Astrocyte (in vitro differentiated cells and primary cell): ENCODE data around the gene KDM6B. TPM values are rescaled to one million over a fixed set of nuclear protein-coding genes. Genes with fewer than 3 reads are reported as not detected.

ENCODE experiments used
- DNase-seq: peaks from one replicate; pipeline ENCODE4 v3.0.0-alpha.2; 2010; ENCODE audit warnings: low read depth
- FAIRE-seq: peaks from 2 replicates; lab custom pipeline; 2011; peaks lifted over from hg19 to GRCh38; lab: Jason Lieb, UNC
- H2AFZ ChIP-seq: 2 replicates; pipeline ENCODE4 v1.6.0; 2012; ENCODE audit warnings: low read depth, low read length, inconsistent platforms
- H3K27ac ChIP-seq: 2 replicates; pipeline ENCODE4 v1.5.1; 2011; ENCODE audit warnings: low read depth, low read length, inconsistent platforms
- H3K27me3 ChIP-seq: 2 replicates; pipeline ENCODE4 v1.6.0; 2011; ENCODE audit warnings: low read length, inconsistent platforms; ENCODE audit not compliant: insufficient read depth
- H3K36me3 ChIP-seq: 2 replicates; pipeline ENCODE4 v1.5.1; 2011; ENCODE audit warnings: low read length, inconsistent platforms; ENCODE audit not compliant: insufficient read depth
- H3K4me1 ChIP-seq: 2 replicates; pipeline ENCODE4 v1.5.1; 2011; ENCODE audit warnings: low read length, inconsistent platforms; ENCODE audit not compliant: insufficient read depth
- H3K4me2 ChIP-seq: 2 replicates; pipeline ENCODE4 v1.6.0; 2012; ENCODE audit warnings: low read length, inconsistent platforms
- H3K4me3 ChIP-seq: 2 replicates; pipeline ENCODE4 v1.5.1; 2011; ENCODE audit warnings: low read depth, mild to moderate bottlenecking, low read length, inconsistent platforms; ENCODE audit not compliant: insufficient read depth
- H3K79me2 ChIP-seq: 2 replicates; pipeline ENCODE4 v1.6.0; 2012; ENCODE audit warnings: mild to moderate bottlenecking, low read length, inconsistent platforms; ENCODE audit not compliant: insufficient read depth
- H3K9ac ChIP-seq: 2 replicates; pipeline ENCODE4 v1.6.0; 2012; ENCODE audit warnings: mild to moderate bottlenecking, low read length, inconsistent platforms
- H3K9me3 ChIP-seq: 2 replicates; pipeline ENCODE4 v1.5.1; 2012; ENCODE audit warnings: low read depth, mild to moderate bottlenecking, low read length, inconsistent platforms; ENCODE audit not compliant: insufficient read depth
- H4K20me1 ChIP-seq: 2 replicates; pipeline ENCODE4 v1.6.0; 2012; ENCODE audit warnings: low read length, inconsistent platforms; ENCODE audit not compliant: insufficient read depth
- H3K27ac Mint-ChIP-seq: one replicate; pipeline ENCODE4 v1.8.0; 2021; ENCODE audit warnings: mild to moderate bottlenecking, mixed read lengths; ENCODE audit not compliant: unreplicated experiment
- H3K27me3 Mint-ChIP-seq: one replicate; pipeline ENCODE4 v1.8.0; 2021; ENCODE audit warnings: low read depth, mixed read lengths; ENCODE audit not compliant: unreplicated experiment
- H3K36me3 Mint-ChIP-seq: one replicate; pipeline ENCODE4 v1.8.0; 2021; ENCODE audit warnings: low read depth, mixed read lengths; ENCODE audit not compliant: unreplicated experiment
- H3K4me1 Mint-ChIP-seq: one replicate; pipeline ENCODE4 v1.8.0; 2021; ENCODE audit warnings: low read depth, mixed read lengths; ENCODE audit not compliant: unreplicated experiment
- H3K4me3 Mint-ChIP-seq: one replicate; pipeline ENCODE4 v1.8.0; 2021; ENCODE audit warnings: mild to moderate bottlenecking, moderate library complexity, mixed read lengths; ENCODE audit not compliant: unreplicated experiment
- H3K9me3 Mint-ChIP-seq: one replicate; pipeline ENCODE4 v1.8.0; 2021; ENCODE audit warnings: mild to moderate bottlenecking, mixed read lengths; ENCODE audit not compliant: unreplicated experiment
- EZH2 ChIP-seq: IDR thresholded peaks from 2 replicates; pipeline ENCODE4 v1.6.1; 2012; ENCODE audit warnings: mild to moderate bottlenecking, low read length, inconsistent platforms; ENCODE audit not compliant: insufficient read depth
- total RNA-seq: library from RNA; stranded (reverse); gene quantifications from 2 replicates; pipeline ENCODE4 v1.2.1, GENCODE V29; 2021
- TF ChIP-seq, protein P1 (sequence below): IDR thresholded peaks from 2 replicates; pipeline ENCODE4 v1.5.1; 2011; ENCODE audit warnings: low read depth, mild to moderate bottlenecking, inconsistent platforms, low read length, moderate library complexity; ENCODE audit not compliant: insufficient read depth

Gene KDM6B
- total RNA-seq, 1 donor from 2014 or later: 50.4 TPM

DNA sequence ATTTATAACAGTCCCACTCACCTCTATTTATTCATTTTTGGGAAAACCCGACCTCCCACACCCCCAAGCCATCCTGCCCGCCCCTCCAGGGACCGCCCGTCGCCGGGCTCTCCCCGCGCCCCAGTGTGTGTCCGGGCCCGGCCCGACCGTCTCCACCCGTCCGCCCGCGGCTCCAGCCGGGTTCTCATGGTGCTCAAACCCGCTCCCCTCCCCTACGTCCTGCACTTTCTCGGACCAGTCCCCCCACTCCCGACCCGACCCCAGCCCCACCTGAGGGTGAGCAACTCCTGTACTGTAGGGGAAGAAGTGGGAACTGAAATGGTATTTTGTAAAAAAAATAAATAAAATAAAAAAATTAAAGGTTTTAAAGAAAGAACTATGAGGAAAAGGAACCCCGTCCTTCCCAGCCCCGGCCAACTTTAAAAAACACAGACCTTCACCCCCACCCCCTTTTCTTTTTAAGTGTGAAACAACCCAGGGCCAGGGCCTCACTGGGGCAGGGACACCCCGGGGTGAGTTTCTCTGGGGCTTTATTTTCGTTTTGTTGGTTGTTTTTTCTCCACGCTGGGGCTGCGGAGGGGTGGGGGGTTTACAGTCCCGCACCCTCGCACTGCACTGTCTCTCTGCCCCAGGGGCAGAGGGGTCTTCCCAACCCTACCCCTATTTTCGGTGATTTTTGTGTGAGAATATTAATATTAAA lies 20.2 kb downstream of the KDM6B start:
- H3K4me3 ChIP-seq: no peak overlapping the region
- no peaks in the 10 kb centered on the region for H3K27me3 ChIP-seq
- H3K27ac Mint-ChIP-seq: peak overlapping the region; percentile 64

DNA sequence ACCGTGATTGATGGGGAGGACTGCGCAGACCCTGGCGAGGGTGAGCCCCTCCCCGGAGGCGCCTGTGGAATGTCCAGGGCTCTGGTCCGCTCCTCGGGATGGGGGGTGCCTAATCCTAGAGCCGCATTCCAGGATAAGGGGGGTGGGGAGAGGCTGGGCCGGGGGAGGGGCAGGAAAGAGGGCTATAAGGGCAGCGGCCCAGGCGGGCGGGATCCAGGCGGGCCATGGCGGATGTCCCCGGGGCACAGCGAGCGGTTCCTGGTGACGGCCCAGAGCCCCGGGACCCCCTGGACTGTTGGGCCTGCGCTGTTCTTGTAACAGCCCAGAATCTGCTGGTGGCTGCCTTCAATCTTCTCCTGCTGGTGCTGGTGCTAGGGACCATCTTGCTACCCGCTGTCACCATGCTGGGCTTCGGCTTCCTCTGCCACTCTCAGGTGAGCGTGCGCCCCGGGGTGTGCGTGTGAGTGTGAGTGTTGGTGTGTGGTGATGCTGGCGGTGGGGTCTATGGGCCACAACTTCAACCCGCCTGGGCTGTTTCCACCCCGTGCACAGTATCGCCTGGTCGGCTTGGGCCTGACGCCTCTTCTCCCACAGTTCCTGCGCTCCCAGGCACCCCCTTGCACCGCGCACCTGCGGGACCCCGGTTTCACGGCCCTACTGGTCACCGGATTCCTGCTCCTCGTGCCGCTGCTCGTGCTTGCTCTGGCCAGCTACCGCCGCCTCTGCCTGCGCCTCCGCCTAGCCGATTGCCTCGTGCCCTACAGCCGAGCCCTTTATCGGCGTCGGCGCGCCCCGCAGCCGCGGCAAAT lies 21.0 kb downstream of the KDM6B start, which contains the start of gene TMEM88:
Gene TMEM88, plus strand, starts transcription at position 216 of the 809 bp plus-strand sequence. Its CDS starts 9 bp downstream, at position 225.
- Mint-ChIP-seq H3K9me3 (no peaks in the 10 kb centered on the region), H3K36me3 (peaks cover 18% of the 10 kb centered on the region), H3K27me3 (no peaks in the 10 kb centered on the region), H3K4me3 (peak within 1 kb of the TSS; percentile 50), H3K4me1 (peaks cover 18% of the 10 kb centered on the region), H3K27ac (peak within 1 kb of the TSS; percentile 64)
- no peak for FAIRE-seq
- H3K27ac ChIP-seq: peak within 1 kb of the TSS; percentile 93
- TF ChIP-seq EZH2: no peak
- TF ChIP-seq, protein P1, sequence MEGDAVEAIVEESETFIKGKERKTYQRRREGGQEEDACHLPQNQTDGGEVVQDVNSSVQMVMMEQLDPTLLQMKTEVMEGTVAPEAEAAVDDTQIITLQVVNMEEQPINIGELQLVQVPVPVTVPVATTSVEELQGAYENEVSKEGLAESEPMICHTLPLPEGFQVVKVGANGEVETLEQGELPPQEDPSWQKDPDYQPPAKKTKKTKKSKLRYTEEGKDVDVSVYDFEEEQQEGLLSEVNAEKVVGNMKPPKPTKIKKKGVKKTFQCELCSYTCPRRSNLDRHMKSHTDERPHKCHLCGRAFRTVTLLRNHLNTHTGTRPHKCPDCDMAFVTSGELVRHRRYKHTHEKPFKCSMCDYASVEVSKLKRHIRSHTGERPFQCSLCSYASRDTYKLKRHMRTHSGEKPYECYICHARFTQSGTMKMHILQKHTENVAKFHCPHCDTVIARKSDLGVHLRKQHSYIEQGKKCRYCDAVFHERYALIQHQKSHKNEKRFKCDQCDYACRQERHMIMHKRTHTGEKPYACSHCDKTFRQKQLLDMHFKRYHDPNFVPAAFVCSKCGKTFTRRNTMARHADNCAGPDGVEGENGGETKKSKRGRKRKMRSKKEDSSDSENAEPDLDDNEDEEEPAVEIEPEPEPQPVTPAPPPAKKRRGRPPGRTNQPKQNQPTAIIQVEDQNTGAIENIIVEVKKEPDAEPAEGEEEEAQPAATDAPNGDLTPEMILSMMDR: no peak
- H3K9me3 ChIP-seq: no peaks in the 10 kb centered on the region
- H3K4me3 ChIP-seq: peak within 1 kb of the TSS; percentile 83
- no peak within 1 kb of the TSS for H2AFZ ChIP-seq
- peak within 1 kb of the TSS; percentile 90 for H3K9ac ChIP-seq
- H3K4me2 ChIP-seq: peak within 1 kb of the TSS; percentile 94
- no peak for DNase-seq
- H3K79me2 ChIP-seq: peaks cover 26% of the 10 kb centered on the region
- no peaks in the 10 kb centered on the region for H3K27me3 ChIP-seq
- H3K36me3 ChIP-seq: peaks cover 14% of the 10 kb centered on the region
- H3K4me1 ChIP-seq: peaks cover 35% of the 10 kb centered on the region
- H4K20me1 ChIP-seq: peaks cover 35% of the 10 kb centered on the region

More for the DNA sequence above, 20.2 kb downstream of the KDM6B start:
- Mint-ChIP-seq H3K36me3 (peaks cover 24% of the 10 kb centered on the region), H3K4me1 (peaks cover 18% of the 10 kb centered on the region), H3K27me3 (no peaks in the 10 kb centered on the region), H3K4me3 (peak overlapping the region; percentile 50), H3K9me3 (no peaks in the 10 kb centered on the region)
- Histone ChIP-seq H3K9me3 (no peaks in the 10 kb centered on the region), H3K4me2 (no peak overlapping the region), H3K4me1 (peaks cover 35% of the 10 kb centered on the region), H3K9ac (no peak overlapping the region), H3K79me2 (peaks cover 19% of the 10 kb centered on the region), H3K36me3 (peaks cover 12% of the 10 kb centered on the region), H3K27ac (no peak overlapping the region), H2AFZ (no peak overlapping the region), H4K20me1 (peaks cover 43% of the 10 kb centered on the region)
- TF ChIP-seq, protein P1: no peak
- TF ChIP-seq EZH2: no peak
- no peak for FAIRE-seq
- no peak for DNase-seq
